ACHN (cell line): Measurements from ENCODE around the gene C11orf21.
"Not testable (repeated sequence)": the region's sequence is repeated elsewhere in the genome, so short reads cannot be mapped to it uniquely, and the experiment has no call there.

ENCODE experiments used
- DNase-seq: peaks from one replicate; pipeline ENCODE4 v3.0.0-alpha.2; 2015
- in situ Hi-C: cut with HindIII; loops from 2 replicates; pipeline ENCODE4 v1.10.0; 2017; ENCODE audit warnings: low sequenced_read_pairs, low pct_ligation_motif_present, low pct_unique_long_range_greater_than_20kb

The C11orf21 gene

DNA sequence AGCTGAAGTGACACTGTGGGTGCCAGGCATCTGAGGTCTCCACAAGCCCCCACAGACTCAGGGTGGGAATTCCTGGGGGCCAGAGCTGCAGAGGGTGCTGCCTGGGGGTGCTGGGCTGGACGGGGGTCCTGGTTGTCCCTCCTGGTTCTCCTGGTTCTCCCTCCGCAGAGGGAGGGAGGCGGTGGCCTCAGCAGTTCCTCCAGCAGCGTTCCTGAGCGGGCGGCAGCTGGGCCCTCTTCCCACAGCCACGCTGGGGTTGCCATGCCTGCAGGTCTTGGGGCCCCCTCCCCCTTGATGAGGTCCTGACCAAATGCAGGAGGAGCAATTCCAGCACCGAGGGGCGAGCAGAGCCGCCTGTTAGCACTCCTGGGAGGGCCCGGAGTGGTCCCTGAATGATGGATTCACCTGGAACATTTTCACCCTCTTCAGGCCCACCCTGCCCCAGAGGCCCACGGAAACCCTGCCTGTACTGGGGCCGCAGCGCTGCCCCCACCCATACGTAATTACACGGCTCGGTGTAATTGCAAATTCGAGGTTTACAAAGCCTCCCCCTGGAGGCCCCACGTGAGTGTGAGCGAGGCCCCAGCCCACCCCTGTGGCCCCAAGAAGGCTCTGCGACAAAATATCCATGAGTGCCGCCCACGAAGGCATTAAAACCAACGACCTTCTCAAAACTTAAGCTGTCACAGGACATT is 635 bp downstream of the C11orf21 start:
- in situ Hi-C loops = no loop called here
- DNase-seq = no peak

DNA sequence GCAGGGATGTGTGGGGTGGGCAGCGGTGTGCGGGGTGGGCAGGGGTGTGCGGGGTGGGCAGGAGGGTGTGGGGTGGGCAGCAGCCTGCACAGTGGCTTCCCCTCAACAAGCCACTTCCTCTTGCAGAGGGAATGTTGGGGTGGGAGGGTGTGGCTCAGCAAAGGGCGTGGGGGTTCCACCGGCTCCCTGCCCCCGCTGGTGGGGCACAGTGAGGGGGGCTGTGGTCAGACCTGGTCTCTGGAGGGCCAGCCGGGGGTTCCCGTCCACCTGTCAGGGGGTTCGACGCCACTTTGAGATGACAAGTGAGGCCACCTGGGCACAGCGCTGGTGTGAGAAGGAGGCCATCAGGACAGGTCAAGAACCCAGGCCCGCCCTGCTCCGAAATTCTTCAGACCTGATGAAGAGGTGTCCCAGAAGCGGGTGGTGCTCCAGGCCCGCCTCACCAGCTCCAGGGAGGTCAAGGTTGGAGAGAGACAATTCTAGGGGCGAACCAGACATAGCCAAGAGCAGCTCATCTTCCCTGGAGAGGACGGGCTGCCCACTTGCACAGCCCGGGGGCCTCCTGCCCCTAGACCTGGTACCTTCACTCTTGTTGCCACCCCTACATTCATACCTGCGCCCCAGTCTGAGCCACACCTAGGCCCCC is 1.3 kb downstream of the C11orf21 start:
- no peak for DNase-seq
- in situ Hi-C loops = no loop called here

DNA sequence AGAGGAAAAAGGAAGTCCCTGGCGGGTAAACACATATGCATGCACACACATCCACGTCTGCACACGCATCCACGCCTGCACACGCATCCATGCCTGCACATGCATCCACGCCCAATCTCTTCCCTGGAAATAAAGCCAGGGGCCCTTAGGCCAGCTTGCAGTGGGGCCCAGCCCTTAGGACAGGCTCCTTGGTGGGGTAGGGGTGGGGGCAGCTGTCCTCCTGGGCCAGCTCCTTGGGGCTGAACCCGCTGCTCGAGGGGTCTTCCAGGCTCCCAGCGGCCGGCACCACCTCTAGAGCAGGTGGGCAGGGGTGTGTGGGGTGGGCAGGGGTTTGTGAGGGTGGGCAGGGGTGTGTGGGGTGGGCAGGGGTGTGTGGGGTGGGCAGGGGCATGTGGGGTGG is 1.9 kb downstream of the C11orf21 start:
- in situ Hi-C loops = no loop called here
- DNase-seq = no peak

DNA sequence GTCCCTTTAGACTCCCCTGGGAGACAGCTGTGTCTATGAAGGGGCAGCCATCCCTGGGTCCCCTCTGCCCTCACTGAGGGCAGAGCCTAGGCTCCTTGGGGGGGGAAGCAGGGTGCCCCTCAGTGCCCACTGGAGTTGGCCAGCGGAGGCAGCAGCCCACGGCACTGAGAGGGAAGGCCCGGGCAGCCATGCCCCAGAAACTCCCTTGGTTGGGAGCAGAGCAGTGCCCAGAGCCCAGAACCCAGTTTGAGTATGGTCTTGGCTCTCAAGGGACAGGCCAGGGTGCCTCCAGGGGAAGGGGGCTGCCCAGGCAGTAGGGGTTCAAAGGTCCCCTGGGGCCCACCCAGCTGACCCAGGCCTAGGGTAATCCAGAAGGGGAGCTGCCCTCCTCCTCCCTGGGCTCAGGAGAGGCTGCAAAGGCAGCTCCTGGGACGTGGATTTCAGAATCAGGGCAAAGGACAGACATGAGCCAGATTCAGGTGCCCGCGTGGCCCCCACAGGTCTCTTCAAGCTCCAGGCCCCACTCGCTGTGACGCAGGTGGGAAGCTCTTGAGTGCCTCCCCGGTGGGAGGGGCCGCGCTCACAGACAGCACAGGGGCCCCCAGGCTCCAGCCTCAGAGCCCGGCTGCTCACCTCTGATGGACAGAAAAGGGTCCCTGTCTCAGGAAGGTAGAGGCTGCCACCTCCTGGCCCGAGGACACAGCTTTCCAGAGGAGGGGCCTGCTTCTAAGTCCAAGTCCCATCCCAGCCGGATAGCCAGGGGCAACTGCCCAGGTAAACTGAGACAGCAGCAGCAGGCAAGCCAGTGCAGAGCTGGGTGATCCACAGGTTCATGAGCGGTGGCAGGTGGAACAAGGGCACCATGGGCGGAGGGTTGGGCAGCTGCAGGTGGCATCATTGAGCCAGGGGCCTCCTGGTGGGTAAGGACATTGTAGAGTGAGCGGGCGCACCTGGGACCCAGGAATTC is 2.6 kb downstream of the C11orf21 start:
- peak; percentile 20 for DNase-seq
- in situ Hi-C loops = no loop called here

DNA sequence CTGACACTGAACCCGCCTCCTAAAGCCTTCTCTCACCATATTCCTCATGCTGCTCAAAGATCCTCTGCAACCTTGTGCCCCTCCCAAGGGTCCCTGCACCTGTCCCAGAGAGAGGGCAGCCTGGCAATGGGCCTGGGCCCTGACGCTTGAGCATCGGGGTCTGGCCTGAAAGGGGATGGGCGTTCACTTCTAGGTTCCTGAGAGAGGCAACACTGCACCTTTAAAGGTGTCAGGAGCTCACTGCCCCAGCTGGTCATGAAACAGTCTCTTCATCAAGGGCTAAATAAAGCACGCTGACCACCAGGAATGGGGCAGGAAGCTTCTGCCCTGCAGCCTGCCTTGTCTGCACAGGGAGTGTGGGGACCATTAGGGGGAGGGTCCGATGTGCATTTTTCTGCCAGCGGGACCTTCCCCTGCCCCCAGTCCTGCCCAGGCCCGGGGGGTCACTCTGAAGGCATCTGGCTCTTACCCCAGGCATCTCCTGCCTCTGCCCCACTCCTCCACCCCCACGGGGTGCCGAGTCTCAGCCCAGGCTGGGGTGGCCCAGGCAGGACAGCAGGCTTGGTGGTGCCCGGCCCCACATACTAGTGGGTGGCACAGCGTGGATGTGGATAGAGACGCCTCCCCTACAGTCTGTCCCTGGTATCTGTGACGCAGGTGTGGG is 3.5 kb downstream of the C11orf21 start:
- in situ Hi-C loops = no loop called here
- no peak for DNase-seq

DNA sequence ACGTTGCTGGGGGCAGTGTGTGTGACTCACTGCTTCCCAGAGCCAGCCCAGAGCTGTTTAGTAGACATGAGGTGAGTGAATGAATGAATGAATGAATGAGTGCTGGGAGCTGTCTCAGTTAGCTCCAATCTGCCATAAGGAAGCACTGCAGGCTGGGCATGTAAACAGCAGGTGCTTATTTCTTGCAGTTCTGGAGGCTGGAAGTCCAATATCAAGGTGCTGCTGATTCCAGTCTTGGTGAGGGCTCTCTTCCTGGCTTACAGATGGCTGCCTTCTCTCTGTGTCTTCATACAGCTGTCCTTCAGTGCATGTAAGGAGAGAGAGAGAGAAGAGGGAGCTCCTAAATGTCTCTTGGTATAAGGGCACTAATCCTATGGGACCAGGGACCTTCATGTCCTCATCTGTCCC is 4.1 kb downstream of the C11orf21 start:
- no peak for DNase-seq
- in situ Hi-C loops = no loop called here

DNA sequence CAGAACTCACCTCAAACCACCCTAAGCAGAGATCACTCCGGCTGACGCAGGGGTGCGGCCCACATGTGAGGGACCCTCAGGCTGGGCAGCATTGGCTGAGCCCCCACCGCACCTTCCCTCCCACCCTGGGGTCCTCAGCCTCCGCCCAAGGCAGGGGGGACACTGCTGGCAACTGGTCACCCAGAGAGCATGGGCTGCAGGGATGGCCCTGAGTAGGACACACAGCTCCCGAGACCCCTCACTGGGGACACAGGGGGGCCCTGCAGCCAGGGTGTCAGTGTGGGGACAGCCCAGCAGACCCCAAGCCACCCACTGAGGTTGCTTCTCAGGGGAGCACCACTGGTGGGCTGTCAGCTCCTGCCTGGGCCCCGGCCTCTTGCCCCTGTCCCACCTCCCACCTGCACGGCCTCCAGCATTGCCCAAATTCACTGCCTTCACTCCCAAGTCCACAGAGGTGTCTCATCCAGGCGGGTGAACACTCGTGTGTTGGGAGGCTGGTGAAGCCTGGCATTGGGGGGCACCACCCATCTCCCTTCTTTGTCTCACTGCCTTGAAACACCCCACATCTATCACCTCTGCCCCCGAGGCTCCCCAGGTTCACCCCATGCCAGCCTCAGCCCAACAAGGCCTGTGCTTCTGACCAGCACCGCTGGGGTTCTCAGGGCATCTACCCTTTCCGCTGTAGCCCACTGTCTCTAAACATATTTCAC is 4.7 kb downstream of the C11orf21 start:
- no peak for DNase-seq
- in situ Hi-C loops = no loop called here

DNA sequence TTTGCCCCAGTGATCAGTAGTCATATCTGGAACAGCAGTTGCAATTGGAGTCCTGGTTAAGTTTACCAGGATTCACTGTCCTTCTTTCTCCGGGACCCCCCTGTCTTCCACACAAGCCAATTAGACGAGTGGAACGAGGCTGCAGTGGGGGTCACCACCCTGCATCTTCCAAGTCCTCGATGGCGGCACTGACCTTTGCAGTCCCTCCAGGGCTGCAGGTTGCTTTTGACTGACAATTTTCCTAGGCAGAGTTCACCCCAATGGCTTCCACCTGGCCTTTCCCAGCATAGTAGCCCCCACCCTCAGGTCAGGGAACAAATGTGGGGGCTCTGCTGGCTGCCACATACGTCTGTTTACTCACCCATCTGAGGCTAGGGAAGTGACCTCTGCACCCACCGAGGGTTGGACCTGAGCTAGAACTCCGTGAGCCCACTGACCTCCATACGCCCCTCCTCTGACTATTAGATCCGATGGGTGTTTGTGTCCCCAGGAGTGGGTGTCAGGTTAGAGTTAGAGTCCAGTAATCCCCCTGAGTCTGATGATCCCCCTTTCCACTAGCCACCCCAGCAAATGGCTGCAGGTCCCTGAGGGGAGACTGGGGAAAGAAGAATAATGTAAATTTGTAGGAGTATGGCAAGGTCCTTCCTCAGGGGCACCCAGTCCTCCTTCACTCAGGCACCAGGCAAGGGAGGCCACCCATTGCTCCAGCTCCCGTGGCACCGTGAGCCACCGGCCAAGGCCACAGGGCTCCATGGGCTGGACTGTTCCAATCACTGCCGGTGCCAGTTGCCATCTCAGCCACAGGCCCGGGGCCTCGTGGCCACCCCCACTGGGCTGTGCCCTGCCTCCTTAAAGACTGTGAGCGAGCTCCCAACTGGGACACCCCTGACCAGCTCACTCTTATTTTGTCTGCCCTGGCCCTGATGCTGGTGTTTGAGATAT is 5.5 kb downstream of the C11orf21 start:
- no peak for DNase-seq
- in situ Hi-C loops = no loop called here

DNA sequence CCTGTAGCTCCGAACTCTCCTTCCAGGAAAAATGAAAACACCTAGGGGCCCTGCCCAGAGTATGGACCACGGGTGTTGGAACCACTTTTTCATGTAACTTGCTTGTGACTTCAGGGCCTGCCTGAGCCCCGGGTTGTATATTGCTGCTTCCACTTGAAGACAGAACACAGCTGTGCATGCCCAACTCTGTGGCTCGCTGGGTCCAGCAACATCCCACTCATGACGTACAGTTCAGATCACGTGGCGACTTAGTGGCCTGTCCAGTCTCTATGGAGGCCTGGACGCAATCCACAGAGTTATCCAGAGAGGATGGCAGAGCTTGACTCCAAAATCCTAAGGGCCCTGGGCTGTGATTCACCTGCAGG is 6.8 kb downstream of the C11orf21 start:
- in situ Hi-C loops = no loop called here
- DNase-seq = no peak

DNA sequence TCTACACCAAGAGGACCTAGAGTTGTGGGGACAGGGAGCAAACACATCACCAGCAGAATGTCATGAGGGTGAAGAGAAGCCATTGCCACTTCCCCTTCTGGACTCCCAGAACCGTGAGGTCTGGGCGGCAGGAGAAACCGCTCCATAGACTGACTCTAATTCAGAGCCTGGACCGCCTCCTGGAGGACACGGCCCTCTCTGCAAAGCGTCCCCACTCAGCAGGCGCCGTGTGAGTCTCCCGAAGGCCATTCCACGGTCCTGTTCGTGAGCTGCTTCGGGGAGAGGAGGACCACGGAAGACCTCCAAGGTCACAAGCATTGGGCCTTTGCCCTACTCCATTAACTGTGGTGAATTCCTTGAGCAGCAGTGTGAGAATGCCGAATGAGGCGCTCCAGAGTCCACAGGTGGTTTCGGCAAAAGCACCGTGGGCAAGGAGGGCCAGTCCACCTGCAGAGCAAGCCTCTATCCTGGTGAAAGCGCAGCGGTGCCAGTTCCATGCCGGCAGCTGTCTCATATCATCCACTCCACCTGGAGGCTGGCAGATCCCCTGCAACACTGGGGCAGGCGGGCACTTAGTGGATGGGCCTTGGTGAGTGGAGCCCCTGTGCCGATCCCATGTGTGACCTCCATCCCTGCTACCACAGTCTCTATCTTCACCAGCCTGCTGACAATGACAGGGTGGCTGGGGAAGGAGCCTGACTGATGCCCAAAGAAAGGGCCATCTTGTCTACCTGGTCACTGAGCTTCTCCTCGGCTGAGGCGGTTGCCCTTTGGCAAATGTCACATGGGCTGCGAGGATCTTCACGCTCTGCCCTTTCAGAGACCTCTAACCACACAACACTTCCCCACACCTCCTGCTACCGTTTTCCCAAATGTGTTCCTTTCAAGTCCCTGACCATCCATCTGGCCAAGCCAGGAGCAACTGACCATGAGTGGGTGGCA is 7.5 kb downstream of the C11orf21 start:
- in situ Hi-C loops = no loop called here
- no peak for DNase-seq

DNA sequence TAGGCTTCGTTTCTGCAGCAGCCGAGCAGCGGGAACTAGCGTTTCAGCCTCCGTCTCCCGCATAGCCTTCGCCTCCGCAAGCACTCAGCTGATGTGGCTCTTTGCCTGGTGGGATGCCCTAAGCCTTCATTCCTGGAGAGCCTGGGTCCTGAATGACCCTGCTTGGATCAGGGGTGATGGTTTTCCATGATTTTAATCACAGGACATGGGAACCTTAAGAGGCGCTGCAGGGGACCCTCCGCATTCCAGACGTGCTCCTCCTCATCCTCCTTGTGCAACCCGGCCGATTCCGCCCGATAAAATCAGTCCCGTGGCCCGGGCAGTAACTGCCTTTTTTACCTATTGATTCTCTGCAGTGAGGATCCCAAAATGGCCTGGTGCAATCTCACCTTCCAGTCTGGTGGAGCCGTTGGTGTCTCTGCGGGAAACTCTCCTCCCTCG is 8.2 kb downstream of the C11orf21 start:
- in situ Hi-C loops = no loop called here
- no peak for DNase-seq

DNA sequence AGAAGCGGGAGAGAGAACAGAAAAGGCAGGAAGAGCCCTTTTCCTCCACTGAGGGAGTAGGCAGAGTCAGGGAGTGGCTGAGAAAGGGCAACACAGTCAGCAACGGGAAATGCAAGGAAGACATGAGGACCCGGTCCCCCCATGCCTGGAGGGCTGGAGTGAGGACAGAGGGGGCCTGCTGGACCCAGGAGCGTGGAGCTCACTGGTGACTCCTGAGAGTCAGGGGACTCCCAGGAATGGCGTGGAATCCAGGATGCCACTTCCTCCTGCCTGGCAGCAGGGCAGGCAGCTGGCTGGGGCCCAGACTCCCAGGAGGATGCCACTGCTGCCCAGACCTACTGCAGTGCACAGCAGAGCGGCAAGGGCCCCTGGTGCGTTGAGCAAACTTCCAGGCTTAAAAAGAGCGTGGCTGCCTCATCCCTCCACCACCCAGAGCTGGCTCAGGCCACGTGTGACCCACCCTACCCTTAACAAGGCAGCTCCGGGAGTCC is 11.3 kb downstream of the C11orf21 start:
- in situ Hi-C loops = no loop called here
- no peak for DNase-seq

DNA sequence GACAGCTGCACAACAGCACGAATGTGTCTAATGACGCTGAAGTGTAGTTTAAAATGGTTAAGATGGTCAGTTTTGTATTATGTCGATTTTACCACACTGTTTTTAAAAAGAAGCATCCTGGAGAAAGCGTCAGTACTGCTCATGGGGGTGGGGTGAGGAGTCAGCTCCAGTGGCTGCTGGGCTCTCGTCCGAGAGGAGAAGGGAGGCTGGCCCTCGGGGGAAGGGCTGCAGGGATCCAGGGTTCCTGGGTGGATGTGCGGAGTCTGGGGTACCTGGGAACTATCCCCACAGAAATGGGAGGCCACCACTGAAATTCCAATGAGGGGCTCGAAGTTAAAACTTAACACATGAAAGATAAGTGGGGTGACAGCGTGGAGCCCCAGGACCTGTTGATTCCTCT is 11.9 kb downstream of the C11orf21 start:
- no peak for DNase-seq
- in situ Hi-C loops = no loop called here

DNA sequence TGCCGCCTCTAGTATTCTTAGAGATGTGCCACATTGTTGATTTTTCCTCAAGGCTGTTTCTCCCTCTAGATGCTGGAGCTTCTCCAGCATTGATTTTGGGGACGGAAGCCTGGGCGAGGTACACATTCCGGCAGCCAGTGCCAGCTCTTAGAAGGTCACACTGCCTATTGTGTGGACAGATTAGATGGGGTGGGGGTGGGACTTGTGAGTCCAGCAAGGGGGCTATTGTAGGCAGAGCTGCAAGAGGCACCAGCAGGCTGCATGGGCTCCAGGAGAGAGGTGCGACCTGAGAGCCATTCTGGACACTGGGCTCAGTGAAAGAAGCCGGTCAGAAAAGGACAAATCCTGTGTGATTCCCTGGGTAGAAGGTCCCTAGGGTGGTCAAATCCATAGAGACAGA is 12.4 kb downstream of the C11orf21 start:
- DNase-seq = no peak
- in situ Hi-C loops = no loop called here

DNA sequence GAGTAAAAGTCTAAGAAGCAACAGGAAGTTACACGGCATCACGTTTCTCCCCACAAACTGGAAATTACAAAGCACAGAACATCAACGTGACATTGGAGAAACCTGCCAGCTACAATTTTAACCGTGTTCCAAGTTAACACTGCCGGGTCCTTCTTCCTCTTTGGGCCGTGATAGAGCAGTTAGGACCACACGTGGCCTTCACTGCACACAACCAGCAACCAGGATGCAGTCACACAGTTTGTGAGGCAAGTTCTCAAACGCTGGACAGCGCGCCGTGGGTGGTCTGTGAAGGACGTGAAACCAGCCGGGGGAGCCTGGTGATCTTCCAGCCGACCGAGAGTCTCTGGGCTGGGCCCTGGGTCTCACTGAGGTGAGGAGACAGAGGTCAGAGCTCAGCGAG is 14.6 kb downstream of the C11orf21 start:
- in situ Hi-C loops = no loop called here
- no peak for DNase-seq

DNA sequence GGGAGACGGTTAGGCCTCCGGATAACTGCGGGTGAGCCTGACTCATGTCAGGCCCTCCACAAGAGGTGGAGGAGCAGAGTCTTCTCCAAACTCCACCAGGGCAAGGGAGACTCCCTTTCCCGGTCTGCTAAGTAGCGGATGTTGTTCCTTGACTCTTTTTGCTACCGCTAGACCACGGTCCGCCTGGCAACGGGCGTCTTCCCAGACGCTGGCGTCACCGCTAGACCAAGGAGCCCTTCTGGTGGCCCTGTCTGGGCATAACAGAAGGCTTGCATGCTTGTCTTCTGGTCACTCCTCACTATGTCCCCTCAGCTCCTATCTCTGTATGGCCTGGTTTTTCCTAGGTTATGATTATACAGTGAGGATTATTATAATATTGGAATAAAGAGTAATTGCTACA is 15.4 kb downstream of the C11orf21 start:
- in situ Hi-C loops, DNase-seq: not testable (repeated sequence)
